HG03469 (cell line): ENCODE results near the gene TSEN34.
"Not testable (repeated sequence)": the region's sequence is repeated elsewhere in the genome, so short reads cannot be mapped to it uniquely, and the experiment has no call there.

ENCODE experiments used
- ATAC-seq: cut with Tn5 transposase; IDR thresholded peaks from one replicate; pipeline ENCODE4 v1.9.1; 2021; ENCODE audit warnings: mild to moderate bottlenecking, moderate library complexity, moderate number of reproducible peaks; ENCODE audit not compliant: unreplicated experiment

The TSEN34 gene

GRCh38 chr19:54183431-54183830, 7.7 kb upstream of the TSEN34 start:
- no peak for ATAC-seq

- ATAC-seq = no peak
Measured at GRCh38 chr19:54186351-54186750, 4.8 kb upstream of the TSEN34 start.

DNA sequence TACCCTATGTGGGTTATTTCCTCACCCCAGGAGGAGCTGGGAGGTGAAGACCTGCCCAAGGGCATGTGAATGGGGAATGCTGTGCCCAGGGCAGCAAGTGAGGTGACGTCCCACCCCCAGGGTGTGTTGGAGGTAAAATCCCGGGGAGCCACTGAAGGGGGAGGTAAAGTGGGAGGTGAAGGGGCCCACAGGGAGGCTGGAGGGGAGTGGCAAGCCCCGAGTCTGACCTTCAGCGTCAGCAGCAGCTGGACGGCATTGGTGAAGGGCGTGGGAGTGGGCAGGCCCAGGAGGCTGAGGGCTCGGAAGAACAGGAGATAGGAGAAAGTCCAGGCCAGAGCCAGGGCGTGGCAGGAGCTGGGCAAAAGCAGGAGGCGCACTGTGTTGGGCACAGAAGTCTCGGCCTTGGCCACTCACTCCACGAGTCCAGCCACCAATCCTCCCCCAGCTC, 4.2 kb upstream of the TSEN34 start:
- no peak for ATAC-seq

- no peak for ATAC-seq
Measured at GRCh38 chr19:54188215-54188871, 2.8 kb upstream of the TSEN34 start.

DNA sequence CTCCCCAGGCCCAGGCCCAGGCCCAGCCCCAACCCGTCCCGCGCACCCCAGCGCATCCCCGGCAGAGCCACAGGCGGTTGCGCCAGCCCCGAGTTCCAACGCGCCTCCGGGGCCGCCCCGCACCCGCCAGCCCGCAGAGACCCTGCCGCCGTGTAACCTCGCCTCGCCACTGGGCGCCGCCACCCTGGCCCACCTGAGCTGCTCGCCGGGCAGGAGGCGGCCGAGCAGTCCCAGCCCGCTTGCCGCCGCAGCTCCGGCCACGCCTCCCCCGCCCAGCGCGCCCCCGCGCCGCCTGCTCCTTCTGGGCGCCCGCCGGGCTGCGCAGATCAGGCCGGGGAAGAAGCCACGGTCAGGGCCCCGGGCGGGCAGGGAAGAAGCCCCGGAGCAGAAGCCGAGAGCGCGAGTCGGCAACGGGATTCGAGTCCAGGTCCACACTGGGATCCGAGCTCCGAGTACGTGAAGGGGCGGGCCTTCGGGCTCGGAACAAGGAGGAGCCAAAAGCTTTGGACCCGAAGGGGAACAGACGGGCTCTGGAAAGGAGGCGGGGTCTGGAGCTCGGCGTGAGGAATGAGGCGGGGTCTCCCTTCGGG, 1.9 kb upstream of the TSEN34 start, which contains the start of gene MBOAT7:
TSS of gene MBOAT7 (minus strand) at position 436 of the 590 bp plus-strand sequence. CDS start 1,072 bp downstream, outside the sequence.
- peak; percentile 7 for ATAC-seq

- peak; percentile 34 for ATAC-seq
Measured at GRCh38 chr19:54189735-54190502, 1.2 kb upstream of the TSEN34 start.

- ATAC-seq = peak; percentile 32
Measured at GRCh38 chr19:54190503-54191010, 551 bp upstream of the TSEN34 start.

GRCh38 chr19:54191811-54192453, 824 bp downstream of the TSEN34 start:
- ATAC-seq = no peak

GRCh38 chr19:54193011-54193410, 1.9 kb downstream of the TSEN34 start:
- no peak for ATAC-seq

- not testable (repeated sequence) for ATAC-seq
Measured at GRCh38 chr19:54194463-54194862, 3.4 kb downstream of the TSEN34 start.

DNA sequence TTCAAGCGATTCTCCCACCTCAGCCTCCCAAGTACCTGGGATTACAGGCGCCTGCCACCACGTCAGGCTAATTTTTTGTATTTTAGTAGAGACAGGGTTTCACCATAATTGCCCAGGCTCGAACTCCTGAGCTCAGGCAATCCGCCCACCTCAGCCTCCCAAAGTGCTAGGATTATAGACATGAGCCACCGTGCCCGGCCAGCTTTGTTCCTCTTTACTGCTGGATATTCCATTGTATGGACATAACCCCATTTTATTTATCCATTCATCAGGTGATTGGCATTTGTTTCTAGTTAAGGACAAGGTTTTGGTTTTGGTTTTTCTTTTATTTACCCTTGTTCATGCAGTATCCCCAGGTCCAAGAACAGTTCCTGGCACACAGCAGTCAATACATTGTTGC, 5.4 kb downstream of the TSEN34 start:
- no peak for ATAC-seq

DNA sequence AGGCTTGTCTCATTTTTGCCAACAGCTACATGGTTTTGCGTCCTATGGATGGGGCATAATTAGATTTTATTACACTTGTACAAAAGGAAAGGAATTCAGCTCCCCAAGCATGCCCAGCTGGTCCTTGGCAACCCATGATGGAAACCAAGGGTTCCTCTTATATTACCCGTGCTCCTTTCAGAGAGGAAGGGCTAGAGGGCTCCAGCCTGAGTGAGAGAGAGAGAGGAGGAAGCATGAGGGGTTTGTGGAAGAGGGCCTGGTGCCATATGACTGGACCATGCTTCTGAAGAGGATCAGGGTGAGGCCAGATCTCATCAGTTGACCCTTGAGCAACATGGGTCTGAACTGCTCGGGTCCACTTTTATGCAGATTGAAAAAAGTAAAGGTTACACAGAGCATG, 6.0 kb downstream of the TSEN34 start:
- ATAC-seq = no peak

- ATAC-seq = no peak
Measured at GRCh38 chr19:54199401-54199800, 8.3 kb downstream of the TSEN34 start.

- no peak for ATAC-seq
Measured at GRCh38 chr19:54201172-54201701, 10.1 kb downstream of the TSEN34 start.

- no peak for ATAC-seq
Measured at GRCh38 chr19:54201980-54202379, 10.9 kb downstream of the TSEN34 start.

- no peak for ATAC-seq
Measured at GRCh38 chr19:54203151-54203611, 12.1 kb downstream of the TSEN34 start.

DNA sequence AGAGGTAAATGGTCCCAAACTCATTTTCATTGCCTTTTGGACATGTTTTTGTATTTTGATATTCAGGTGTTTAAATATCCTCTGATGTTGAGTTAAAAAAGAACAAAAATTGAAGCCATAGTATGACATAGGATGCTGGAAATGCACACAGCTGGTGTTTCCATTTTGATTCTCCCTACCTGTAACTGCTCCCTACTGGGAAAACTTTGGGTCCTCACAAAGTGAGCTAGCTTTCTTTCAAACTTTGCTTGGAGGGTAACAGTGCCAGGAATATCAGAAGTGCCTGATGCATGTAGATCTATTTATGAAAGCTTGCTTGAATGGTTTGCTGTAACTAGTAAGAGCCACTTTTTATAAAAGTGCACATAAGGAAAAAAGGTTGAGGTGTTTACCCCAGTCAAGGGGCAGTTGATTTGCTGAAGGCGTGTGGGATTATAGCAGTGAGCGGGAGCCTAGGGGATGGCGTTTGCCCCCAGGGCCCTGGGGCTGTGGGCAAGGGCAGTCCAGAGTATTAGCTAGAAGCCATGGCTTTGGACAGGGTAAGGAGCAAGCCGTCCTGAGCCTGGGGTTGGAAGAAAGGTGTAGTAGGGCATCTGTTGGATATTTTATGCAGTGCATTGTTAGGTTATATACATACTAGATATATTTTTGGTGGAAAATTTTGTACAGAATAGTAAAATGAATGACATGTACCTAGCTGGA, 13.8 kb downstream of the TSEN34 start:
- no peak for ATAC-seq

GRCh38 chr19:54206030-54206830, 15.1 kb downstream of the TSEN34 start:
- ATAC-seq = no peak

DNA sequence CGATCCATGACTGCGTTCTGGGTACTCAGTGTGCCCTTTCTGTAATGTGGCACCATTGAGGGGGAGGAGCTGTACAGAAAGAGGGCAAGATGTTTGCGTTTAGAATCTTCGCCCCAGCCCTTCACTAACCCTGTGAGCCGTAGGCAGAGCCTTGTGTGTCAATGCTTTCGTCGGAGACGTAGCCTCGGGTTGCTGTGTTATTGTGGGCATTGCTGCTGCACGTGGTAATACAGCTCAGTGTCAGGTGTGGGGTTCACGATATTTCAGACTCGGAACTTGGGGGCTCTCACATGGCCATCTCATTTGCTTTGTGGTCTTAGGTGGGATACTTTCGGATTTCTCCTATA, 15.7 kb downstream of the TSEN34 start:
- no peak for ATAC-seq
